ENCODE data around the gene KCNJ9. TPM values are rescaled to one million over a fixed set of nuclear protein-coding genes. Genes with fewer than 3 reads are reported as not detected.

Gene KCNJ9
- total and polyA plus RNA-seq, 2 of the 13 experiments (the other 11 are each of a cell fraction or from before 2014, with no cell fraction given), result not detected

GRCh38 chr1:160077486-160077885 lies 3.9 kb upstream of the KCNJ9 start:
- H3K27me3 ChIP-seq (ENCODE audit: control insufficient read depth in 1 of 2, insufficient read depth in 2 of 2, low read length in 2 of 2), result no peaks in the 10 kb centered on the region
- H4K20me1 ChIP-seq (ENCODE audit: insufficient read depth, low read length), result no peaks in the 10 kb centered on the region
- ATAC-seq (no peak), DNase-seq (ENCODE audit: low spot score) (no peak), FAIRE-seq (no peak)
- intact Hi-C loops (cut with micrococcal nuclease; ENCODE audit: unreplicated experiment), result loop anchor here (5.0 kb wide), 1 partner anchor 140 kb away; no protein-coding TSS in a partner anchor
- H3K27ac ChIP-seq (ENCODE audit: extremely low read length, insufficient read depth, low read length), result no peak overlapping the region
- peaks cover 71% of the 10 kb centered on the region for H3K4me1 ChIP-seq (ENCODE audit: insufficient read depth, low read length)
- in situ Hi-C loops (cut with HindIII; ENCODE audit: extremely low pct_ligation_motif_present, low pct_unique_long_range_greater_than_20kb), result no loop called here
- H3K4me3 ChIP-seq (replicated peaks in 1 of 3; ENCODE audit: insufficient read depth in 1 of 3, low read depth in 2 of 3, low read length in 3 of 3), result no peak overlapping the region
- POLR2A ChIA-PET, result interaction anchor here (1.1 to 1.8 kb wide), 2 partner anchors 10 to 31 kb away, joined by 4 to 8 read pairs; no protein-coding TSS in a partner anchor
- H3K79me2 ChIP-seq (ENCODE audit: insufficient read depth, low read length), result no peaks in the 10 kb centered on the region
- H3K4me2 ChIP-seq (ENCODE audit: low read depth, low read length), result no peak overlapping the region
- no TSS peak for BruUV-seq (replicated peaks)
- H3K9me3 ChIP-seq (ENCODE audit: low read length), result no peaks in the 10 kb centered on the region
- H3K36me3 ChIP-seq (replicated peaks in 1 of 2; ENCODE audit: control insufficient read depth in 1 of 2, insufficient read depth in 2 of 2, low read length in 2 of 2), result no peaks in the 10 kb centered on the region
- H3K9ac ChIP-seq (ENCODE audit: insufficient read depth, low read depth, low read length), result no peak overlapping the region
- no peak overlapping the region for H2AFZ ChIP-seq (ENCODE audit: low read length)
- CTCF ChIA-PET (ENCODE audit: low intra/inter-chr PET ratio, low total read pairs), result interaction anchor here (1.6 to 3.3 kb wide), 3 partner anchors 30 to 141 kb away, joined by 6 to 29 read pairs (median 11); no protein-coding TSS in a partner anchor
- TF ChIP-seq BHLHE40 (IDR thresholded peaks at IDR 0.05; ENCODE audit: low read length) (no peak), FOXA1 (IDR thresholded peaks at IDR 0.05) (no peak), FOXA1 (CRISPR knock-in tag; IDR thresholded peaks at IDR 0.05) (no peak), ZNF75D (CRISPR knock-in tag; IDR thresholded peaks at IDR 0.05; ENCODE audit: borderline replicate concordance) (no peak), E2F5 (CRISPR knock-in tag; conservative IDR thresholded peaks at IDR 0.05) (no peak), ARID5B (CRISPR knock-in tag; IDR thresholded peaks at IDR 0.05) (no peak), ZNF234 (CRISPR knock-in tag; conservative IDR thresholded peaks at IDR 0.05) (no peak), NRL (CRISPR knock-in tag; IDR thresholded peaks at IDR 0.05; ENCODE audit: borderline replicate concordance) (no peak), HNF1B (CRISPR knock-in tag; IDR thresholded peaks at IDR 0.05) (no peak), HDAC2 (CRISPR knock-in tag; IDR thresholded peaks at IDR 0.05) (no peak), PREB (CRISPR knock-in tag; IDR thresholded peaks at IDR 0.05) (no peak), AGO1 (IDR thresholded peaks at IDR 0.05; ENCODE audit: low read depth, low read length, poor library complexity, severe bottlenecking) (no peak), ZNF530 (CRISPR knock-in tag; IDR thresholded peaks at IDR 0.05; ENCODE audit: low read depth) (no peak), EHMT2 (IDR thresholded peaks at IDR 0.05; ENCODE audit: borderline replicate concordance, low read depth, low read length) (no peak), MED8 (CRISPR knock-in tag; IDR thresholded peaks at IDR 0.05; ENCODE audit: insufficient replicate concordance) (no peak), KDM4B (CRISPR knock-in tag; IDR thresholded peaks at IDR 0.05) (no peak), ZNF292 (CRISPR knock-in tag; IDR thresholded peaks at IDR 0.05; ENCODE audit: borderline replicate concordance, low read depth) (no peak), FOXK2 (IDR thresholded peaks at IDR 0.05) (no peak), ZNF562 (CRISPR knock-in tag; IDR thresholded peaks at IDR 0.05; ENCODE audit: borderline replicate concordance) (no peak), RFX1 (IDR thresholded peaks at IDR 0.05) (no peak)
